Thyroid gland (tissue), 4 donors: ENCODE data around the gene TEX9.

Experiments used
- CTCF ChIP-seq, 6 experiments: fragments of 200-600 bp in 3 of 6; fragments of 450-650 bp in 3 of 6; sonication (generic) in 3 of 6; IDR thresholded peaks; one replicate each; pipeline ENCODE4 v1.5.1; 2016 to 2019; ENCODE audit warnings: antibody characterized with exemption in 6 of 6, mild to moderate bottlenecking in 2 of 6, inconsistent platforms in 1 of 6, moderate library complexity in 1 of 6
- POLR2A ChIP-seq, 2 donors: fragments of 450-650 bp; IDR thresholded peaks; one replicate each; pipeline ENCODE4 v1.6.1; 2017; ENCODE audit warnings: antibody characterized with exemption in 2 of 2, mild to moderate bottlenecking in 2 of 2, moderate library complexity in 1 of 2

DNA sequence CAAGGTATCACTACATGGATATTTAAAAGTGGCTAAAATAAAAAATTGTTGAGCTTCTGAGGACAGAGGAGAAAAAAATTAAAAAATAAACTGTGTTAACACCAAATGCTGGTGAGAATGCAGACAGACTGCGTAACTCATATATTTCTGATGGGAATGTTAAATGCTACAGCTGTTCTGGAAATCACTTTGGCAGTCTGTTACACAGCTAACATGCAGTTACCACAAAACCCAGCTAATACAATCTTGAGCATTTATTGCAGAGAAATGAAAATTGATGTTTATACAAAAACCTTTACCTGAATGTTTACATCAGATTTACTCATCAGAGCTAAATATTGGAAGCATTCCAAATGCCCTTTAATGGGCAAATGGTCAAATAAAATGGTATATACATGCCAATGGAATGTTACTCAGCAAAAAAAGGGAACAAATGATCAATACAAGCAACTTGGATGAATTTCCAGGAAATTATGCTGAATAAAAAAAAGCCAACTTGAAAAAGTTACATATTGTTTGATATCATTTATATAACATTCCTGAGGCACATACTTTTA is 75.1 kb downstream of the TEX9 start:
- no peak for TF ChIP-seq CTCF (IDR thresholded peaks at IDR 0.05)
- TF ChIP-seq POLR2A (IDR thresholded peaks at IDR 0.05) = no peak
